HG03571 (cell line): Measurements from ENCODE around the gene PODN.

Experiments used
- ATAC-seq: cut with Tn5 transposase; IDR thresholded peaks from one replicate; pipeline ENCODE4 v1.9.1; 2021; ENCODE audit not compliant: unreplicated experiment

Gene PODN

DNA sequence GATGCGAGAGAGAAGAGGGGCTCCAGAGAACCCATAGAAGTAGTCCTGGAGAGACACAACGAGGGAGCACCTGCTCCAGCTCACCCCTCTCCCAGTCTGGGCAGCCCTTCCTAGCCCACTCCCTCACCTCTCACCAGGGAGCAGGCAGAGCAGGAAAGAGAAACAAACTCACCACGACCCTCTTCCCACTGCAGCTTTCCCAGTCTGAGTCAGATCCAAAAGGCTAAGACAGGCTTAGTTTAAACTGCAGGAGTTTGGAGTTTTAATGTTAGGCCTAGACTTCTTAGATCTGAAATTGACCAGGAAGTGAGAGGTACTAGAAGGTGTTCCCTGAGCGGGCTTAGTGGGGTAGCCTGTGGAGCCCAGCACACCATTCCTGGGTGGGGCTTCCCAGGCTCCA is 50.8 kb downstream of the PODN start:
- ATAC-seq: no peak

DNA sequence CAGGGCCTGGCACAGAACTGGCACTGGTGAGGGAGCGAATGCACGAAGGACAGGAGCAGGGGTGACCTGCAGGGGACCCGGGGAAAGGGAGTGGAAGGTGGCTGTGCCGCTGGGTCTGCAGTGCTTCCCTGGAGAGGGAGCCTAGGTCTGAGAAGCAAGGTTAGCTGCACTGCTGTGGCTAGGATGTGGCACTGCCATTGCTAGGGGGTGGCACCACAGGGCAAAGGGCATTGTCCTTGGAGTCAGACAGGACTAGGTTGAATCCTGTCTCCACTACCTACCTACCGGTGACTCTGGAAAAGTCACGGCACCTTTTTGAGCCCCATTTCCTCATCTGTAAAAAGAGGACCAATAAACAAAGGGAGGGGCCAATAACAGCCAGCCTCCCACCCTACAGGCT is 52.1 kb downstream of the PODN start:
- no peak for ATAC-seq

DNA sequence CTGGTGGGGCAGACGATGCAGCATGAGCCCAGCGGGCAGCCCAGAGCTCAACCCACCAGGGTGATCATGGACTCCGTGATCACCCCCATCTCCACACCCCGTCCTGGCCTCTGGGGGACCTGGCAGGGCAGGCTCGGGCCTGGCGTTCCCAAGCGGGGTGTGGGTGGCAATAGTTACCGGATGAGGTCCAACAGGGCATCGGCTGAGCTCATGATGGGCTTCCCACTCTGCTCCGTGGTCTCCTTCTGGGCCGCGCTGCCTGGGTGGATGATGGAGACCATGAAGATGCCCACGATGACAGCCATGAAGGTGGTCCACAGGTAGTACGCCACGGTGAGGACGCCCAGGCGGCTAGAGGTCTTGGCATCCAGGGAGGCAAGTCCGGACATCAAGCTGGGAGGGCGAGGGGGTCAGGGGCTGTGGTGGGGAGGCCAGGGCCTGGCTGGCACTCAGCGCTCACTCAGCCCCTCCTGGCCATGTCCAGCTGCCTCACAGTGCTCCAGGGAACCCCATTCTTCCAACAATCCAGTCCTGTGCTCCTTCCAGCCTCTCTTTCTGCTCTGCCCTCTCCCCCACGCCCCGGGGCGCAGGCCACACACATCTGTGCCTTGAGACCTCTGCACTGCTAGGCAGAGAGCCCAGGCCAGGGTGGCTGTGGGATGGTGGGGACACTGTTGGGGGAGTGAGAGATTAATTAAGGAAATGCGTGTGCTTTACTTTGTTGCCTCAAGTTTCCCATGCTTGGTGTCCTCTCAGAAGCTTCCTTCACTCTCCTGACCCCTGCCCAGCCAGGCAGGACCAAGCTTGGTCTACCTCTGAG is 52.8 kb downstream of the PODN start:
- ATAC-seq: no peak

DNA sequence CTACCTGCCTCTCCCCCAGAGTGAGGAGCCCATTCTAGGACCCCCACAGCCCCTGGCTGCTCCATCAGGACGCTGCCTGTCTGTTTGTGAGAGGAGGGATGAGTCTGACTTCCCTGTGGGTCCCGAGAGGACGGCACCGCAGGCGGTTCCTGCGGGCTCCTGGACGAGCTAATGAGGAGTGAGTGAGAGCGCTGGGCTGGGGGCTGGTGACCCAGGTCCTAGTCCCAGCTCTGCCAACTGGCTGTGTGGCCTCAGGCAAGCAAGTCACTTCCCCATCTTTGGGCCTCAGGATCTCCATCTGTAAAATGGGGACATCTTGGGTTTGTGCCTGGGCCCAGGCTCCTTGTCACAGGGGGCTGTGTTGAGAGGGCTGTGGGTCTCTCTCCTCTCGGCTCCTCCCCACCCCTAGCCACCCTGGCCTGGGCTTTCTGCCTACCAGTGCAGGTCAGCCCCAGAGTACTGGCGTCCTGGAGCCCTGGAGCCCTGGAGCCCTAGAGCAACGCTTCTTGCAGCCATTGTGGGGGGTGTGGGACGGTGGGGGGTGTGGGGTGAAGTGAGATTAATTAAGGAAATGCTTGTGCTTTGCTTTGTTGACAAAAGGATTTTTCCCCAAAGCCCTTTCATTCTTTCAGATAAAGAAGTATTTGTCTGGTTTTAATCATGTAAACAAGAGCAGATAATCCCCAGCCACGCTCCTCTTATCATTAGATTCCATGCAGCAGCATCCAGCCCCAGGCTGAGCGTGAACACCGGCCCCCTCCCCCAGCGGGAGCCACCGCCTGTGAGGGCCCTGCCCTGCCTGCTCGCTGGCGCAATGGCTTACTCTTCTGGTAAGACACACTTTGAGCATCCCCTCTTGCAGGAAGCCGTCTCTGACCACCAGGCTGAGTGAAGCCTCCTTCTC is 53.6 kb downstream of the PODN start:
- ATAC-seq: no peak

GRCh38 chr1:53116307-53116810 is 54.3 kb downstream of the PODN start:
- no peak for ATAC-seq

GRCh38 chr1:53116933-53117600 is 55.1 kb downstream of the PODN start:
- no peak for ATAC-seq

DNA sequence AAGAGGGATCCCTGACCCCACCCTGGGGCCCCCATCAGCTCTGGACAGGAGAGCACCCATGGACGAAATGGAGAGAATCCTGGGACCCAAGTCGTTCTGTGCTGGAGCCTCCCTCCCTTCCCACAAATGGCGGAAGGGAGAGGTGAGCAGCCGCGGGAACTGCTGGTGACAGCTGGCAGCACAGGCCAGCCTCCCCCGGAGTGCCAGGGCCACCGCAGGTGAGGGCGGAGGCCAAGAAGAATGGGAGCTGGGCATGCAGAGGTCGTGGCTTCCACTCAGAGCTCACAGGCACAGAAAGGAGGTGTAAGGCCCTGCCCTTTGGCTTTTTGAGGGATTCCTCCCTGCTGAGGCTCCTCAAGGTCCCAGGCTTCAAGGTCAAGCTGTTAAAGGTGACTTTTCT is 55.8 kb downstream of the PODN start:
- no peak for ATAC-seq

GRCh38 chr1:53120659-53121058 is 58.6 kb downstream of the PODN start:
- no peak for ATAC-seq

- ATAC-seq: no peak
These were observed 59.5 kb downstream of the PODN start for GRCh38 chr1:53121319-53122172.

- no peak for ATAC-seq
These were observed 60.3 kb downstream of the PODN start for GRCh38 chr1:53122201-53122885.

DNA sequence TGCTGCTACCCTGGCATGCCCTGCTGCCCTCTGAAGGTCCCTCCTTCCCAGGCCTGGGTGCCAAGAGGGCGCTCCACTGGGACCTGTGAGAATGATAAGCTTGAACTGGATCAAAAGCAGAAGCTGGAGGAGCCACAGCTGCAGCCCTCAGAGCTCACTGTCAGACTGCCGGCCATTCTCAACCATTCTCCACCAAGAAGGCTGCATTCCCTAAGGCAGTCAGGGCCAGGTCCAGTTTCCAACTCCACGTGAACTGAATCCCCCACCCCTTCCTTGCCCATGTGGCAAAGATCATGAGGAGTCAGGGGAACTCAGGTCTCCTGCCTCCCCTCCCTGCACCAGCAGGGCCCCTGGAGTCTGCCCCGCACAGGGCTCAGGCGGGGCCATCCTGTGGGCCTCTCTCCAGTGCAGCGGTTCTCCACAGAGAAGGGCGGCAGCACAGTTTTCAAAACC is 61.0 kb downstream of the PODN start:
- ATAC-seq: no peak

GRCh38 chr1:53123453-53124140 is 61.6 kb downstream of the PODN start:
- no peak for ATAC-seq

- no peak for ATAC-seq
These were observed 63.1 kb downstream of the PODN start for GRCh38 chr1:53125122-53125521.

GRCh38 chr1:53125623-53126360 is 63.8 kb downstream of the PODN start:
- ATAC-seq: no peak

GRCh38 chr1:53126495-53126894 is 64.5 kb downstream of the PODN start:
- ATAC-seq: no peak

GRCh38 chr1:53127546-53127945 is 65.5 kb downstream of the PODN start:
- no peak for ATAC-seq

- ATAC-seq: no peak
These were observed 66.4 kb downstream of the PODN start for GRCh38 chr1:53128401-53128800.

DNA sequence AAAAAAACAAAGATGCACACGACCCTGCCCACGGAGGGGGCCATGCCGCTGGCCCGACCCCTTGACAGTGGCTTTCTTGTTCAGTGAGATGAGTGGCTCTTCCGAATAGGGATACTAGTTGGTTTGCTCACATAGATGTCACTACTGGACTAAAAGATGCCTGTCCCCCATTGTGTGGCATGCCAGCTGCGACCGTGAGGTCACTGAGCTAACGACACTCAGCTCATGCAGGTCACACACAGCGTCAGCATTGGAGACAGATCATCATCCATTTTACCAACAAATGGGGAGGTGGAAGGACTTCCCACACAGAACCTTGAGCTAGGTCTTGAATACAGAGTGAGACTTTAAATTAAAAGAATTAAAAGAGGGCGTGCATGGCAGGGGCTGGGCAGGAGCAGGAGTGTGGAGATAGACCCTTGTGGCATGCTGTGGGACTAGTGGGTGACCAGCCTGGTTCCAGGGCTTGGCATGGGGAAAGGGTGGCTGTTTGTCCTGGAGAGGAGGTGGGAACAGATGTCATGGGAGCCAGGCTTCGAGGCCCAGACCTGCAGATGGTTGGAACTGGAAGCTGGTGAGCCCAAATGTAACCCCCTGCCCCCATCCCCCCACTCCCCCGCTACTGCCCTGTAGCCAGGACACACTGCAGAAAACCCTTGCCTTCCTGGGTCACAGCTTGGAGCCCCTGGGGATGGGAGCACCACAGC is 68.0 kb downstream of the PODN start:
- ATAC-seq: no peak
